Ishikawa (cell line): Measurements from ENCODE around the gene ASTN2.

Experiments used
- CEBPB ChIP-seq: IDR thresholded peaks from 2 replicates; pipeline ENCODE4 v1.6.1; 2012
- CREB1 ChIP-seq: IDR thresholded peaks from 2 replicates; pipeline ENCODE4 v1.6.1; 2012; ENCODE audit warnings: low read depth
- EP300 ChIP-seq: IDR thresholded peaks from 2 replicates; pipeline ENCODE4 v1.6.1; 2012; ENCODE audit warnings: borderline replicate concordance
- NFIC ChIP-seq: IDR thresholded peaks from 2 replicates; pipeline ENCODE4 v1.6.1; 2012
- TAF1 ChIP-seq: IDR thresholded peaks from 2 replicates; pipeline ENCODE4 v1.6.1; 2012; ENCODE audit warnings: low read depth, mild to moderate bottlenecking
- TCF12 ChIP-seq: IDR thresholded peaks from 2 replicates; pipeline ENCODE4 v1.6.1; 2012; ENCODE audit warnings: low read depth
- TEAD4 ChIP-seq: IDR thresholded peaks from 2 replicates; pipeline ENCODE4 v1.6.1; 2012
- TF ChIP-seq, protein P1 (sequence below): IDR thresholded peaks from 2 replicates; pipeline ENCODE4 v1.6.1; 2012; ENCODE audit warnings: low read depth, mild to moderate bottlenecking

DNA sequence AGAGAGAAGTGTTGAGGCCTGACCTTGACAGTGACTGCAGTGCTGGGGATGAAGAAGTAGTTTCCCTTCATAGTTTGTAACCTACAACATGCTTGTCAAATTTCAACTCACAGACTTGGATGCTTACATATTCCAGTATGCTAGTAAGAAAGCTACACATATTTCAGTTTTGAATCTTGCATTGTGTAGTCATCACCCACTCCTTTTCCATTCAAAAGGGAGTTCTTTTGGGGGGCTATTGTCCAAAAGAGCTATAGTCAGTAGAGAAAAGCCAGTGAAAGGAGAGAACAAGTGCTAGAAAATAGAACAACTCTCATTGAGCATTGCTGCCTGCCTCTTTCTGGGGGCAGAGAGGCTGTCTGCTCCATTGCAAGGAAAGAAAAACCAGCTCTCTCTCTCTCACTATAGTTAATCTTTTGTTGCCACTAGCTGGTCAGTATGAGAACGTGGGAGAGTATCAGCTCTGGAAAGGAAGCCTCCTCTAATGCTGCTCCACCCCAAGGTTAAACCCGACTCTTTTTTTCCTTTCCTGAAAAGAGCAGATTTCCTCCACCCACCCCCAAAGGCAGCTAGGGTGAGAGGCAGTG is 7.3 kb downstream of the ASTN2 start:
- TF ChIP-seq TEAD4 (no peak), TCF12 (no peak), EP300 (no peak), TAF1 (no peak), CEBPB (no peak), CREB1 (no peak), NFIC (no peak)
- TF ChIP-seq, protein P1, sequence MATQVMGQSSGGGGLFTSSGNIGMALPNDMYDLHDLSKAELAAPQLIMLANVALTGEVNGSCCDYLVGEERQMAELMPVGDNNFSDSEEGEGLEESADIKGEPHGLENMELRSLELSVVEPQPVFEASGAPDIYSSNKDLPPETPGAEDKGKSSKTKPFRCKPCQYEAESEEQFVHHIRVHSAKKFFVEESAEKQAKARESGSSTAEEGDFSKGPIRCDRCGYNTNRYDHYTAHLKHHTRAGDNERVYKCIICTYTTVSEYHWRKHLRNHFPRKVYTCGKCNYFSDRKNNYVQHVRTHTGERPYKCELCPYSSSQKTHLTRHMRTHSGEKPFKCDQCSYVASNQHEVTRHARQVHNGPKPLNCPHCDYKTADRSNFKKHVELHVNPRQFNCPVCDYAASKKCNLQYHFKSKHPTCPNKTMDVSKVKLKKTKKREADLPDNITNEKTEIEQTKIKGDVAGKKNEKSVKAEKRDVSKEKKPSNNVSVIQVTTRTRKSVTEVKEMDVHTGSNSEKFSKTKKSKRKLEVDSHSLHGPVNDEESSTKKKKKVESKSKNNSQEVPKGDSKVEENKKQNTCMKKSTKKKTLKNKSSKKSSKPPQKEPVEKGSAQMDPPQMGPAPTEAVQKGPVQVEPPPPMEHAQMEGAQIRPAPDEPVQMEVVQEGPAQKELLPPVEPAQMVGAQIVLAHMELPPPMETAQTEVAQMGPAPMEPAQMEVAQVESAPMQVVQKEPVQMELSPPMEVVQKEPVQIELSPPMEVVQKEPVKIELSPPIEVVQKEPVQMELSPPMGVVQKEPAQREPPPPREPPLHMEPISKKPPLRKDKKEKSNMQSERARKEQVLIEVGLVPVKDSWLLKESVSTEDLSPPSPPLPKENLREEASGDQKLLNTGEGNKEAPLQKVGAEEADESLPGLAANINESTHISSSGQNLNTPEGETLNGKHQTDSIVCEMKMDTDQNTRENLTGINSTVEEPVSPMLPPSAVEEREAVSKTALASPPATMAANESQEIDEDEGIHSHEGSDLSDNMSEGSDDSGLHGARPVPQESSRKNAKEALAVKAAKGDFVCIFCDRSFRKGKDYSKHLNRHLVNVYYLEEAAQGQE = no peak
